HG03378 (cell line): ENCODE data around the gene BACH2.

Source experiments
- ATAC-seq: cut with Tn5 transposase; IDR thresholded peaks from one replicate; pipeline ENCODE4 v1.9.1; 2021; ENCODE audit warnings: mild to moderate bottlenecking, moderate library complexity; ENCODE audit not compliant: unreplicated experiment

BACH2 gene

DNA sequence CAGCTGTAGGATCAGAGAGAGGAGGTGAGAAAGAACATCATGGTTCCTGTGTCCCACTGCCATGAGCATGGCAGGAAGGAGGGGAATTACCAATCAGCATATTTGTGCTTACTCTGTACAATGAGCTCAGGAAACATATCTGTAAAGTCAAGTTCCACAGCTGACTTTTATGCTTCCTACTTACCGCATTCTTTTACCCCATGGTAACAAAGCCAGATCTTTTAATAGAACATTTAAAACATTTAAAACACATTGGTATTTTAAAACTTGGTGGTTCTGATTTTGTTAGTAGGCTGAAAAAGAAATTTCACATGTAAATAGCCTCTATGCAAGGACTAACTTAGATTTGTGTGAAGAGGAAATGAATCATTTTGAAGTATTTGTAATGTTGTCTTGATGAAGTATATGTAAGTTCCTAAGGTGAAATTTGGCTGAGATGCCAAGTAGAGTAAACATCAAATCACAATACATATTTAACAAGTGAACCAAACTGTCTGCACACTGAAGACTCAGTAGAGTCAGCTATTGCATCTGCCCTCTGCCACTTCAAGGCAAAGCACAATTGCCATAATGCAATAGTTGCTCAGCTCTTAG is 287.6 kb downstream of the BACH2 start:
- ATAC-seq = peak; percentile 35

DNA sequence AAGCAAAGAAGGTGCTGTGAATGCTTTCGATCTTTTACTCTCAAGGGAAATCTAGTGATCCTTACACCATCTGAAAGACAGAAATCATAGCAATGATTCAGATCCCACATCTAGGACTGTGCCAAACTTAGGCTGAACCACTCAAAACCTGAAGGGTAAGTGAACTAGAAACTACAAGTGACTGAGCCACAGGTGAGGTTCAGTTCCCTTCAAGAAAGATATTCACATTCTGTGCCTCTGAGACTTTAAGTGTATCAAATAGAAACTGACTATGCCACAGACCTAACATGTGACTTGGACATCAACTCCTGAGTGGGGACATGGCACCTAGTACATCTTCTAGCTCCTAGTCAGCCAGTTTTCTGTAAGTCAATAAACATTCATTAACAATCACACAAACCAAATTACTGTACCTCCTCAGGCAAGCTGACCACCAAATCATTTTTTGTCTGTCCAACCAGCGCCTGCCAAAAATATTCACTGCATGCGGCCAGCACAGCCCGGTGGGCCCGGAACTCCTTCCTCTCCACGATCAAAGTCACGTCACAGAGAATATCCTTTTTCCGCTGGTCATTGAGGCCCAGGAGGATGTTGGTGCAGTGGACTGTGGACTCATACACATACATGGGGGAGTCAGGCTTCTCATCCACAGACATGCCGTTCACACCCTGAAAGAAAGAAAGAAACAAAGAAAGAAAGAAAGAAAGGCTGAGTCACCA is 288.3 kb downstream of the BACH2 start:
- peak; percentile 73 for ATAC-seq

DNA sequence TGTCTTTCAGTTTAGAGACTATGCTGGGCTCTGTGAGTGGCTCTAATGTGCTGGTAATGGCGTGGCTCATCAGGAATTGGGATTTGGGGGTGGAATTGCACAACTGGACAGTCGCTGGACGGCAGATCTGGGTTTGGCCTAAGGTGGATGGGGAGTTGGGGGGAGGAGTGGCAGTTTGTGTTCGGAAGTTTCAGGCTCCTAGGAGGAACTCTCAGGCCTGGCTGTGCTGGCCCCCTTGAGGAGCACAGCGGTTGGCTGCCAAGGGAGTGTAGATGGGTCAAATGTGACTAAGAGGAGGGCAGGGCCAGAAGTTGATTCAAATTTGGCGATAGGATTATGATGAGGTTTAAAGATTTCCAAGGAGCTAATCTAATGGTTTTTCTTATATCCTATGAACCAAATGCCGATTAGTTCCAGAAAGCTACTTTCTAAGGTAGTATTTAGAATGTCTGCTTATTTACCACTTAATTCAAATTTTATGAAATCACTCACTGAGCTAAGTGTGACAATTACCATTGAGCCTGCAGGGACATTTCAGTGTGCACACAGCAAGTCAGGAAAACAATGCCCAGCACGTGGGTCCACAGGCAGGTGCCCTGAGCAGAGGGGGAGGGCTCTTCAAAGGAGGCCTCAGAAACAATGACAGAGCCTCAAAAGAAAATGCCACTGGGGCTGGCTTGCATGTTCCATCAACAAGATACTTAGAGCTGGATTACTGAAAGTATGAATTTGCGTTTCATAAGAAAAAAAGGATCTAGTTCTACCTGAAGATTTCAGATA is 291.4 kb downstream of the BACH2 start:
- no peak for ATAC-seq

DNA sequence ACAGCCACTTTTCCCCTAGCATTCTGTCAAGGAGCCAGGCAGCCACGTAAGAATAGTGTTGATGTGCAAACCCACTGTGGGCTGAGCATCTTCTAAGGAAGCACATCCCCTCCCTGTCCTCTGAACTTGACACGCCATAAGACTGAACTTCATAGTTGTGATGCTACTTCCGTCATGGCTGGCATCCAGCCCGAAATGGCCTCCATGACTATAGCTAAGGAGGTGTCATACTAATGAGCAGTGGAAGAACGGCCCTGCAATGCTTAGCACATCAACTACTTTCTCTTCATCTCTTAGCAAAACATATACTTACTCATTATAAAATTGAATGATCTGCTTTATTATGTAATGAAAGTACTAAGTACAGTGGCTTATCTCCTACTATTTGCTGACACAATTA is 292.1 kb downstream of the BACH2 start:
- ATAC-seq = no peak

DNA sequence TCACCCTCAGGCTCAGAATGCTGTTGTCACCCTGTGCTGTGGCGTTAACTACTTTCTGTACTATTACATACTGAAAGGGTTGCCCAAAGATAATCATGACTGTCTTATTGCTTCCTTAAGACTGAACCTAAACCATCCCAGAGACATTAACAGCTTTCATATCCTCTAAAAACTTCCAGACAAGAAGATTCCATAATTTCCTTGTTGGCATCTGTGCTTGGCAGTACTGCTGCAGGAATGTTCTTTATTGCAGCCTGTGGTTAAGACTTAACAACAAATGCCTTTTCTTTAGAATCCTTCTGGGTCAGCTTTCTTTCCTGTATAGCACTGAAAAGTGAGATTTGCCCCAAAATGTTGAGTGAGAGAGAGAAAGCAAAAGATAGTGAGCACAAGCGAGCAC is 292.7 kb downstream of the BACH2 start:
- no peak for ATAC-seq

DNA sequence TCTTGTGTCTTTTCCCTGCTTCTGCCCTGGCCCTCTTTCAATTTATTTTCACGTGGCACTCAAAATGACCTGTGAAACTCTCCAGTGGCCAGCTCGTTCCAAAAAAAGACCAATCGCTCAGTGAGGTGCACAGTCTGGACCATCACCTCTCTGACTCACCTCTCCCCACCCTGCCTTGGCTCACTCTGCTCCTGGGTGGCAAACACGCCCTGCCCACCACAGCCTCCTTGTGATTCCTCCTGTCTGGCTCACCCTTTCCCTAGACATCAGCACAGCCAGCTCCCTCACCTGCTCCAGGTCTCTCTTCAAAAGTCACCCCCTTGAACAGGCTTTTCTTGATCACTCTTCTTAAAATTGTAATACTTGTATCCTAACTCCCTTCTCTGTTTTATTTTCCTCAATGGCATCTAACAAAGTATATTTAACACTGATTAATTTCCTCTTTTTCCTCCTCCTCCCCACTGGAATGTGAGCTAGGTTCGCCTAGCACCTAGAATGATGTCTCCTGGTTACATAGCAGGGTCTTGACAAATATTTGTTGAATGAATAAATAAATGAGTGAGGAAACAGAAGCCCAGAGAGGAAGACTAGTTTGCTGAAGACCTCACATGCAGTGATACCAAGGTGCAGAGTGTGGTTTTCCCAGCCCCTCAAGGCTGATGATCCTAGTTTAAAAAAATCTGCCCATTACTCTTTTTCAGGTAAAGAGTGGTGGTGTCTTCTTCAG is 293.4 kb downstream of the BACH2 start:
- no peak for ATAC-seq

DNA sequence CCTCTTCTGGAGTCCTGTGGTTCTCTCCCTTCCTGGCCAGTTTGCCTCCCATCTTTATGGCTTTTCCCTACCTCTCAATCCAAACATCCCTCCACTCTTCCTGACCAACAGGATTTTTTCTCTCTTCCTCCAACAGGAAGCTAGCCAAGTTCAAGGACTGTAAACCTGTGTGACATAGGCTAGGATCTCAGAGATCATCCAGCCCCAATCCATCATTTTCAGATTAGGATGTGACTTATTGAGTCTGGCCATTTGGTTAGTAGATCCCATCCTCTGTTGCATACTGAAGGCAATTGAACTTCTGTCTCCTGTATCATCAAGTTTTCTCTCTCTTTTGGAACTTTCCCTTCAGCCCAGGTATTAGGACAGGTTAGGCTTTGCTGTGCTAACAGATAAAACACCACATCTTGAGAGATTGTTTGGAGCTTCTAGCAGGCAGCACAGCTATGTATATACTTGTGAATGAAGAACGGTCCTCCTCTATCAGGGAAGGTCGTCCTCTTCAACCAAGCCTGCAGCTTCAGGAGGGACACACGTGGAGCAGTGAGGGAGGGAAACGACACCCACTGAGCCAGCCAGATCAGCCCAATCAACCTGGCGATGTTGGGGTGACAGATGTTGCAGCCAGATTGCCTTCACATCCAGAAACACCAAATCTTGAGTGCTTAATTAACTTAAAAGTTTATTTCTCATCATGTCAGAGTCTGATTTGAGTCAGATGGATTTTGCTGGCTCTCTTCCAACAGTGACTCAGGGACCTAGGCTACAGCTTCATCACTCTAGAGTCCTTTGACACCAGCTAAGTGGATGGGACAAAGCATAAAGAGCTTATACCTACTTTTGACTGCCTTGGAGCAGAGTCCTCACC is 295.5 kb downstream of the BACH2 start:
- ATAC-seq = no peak

DNA sequence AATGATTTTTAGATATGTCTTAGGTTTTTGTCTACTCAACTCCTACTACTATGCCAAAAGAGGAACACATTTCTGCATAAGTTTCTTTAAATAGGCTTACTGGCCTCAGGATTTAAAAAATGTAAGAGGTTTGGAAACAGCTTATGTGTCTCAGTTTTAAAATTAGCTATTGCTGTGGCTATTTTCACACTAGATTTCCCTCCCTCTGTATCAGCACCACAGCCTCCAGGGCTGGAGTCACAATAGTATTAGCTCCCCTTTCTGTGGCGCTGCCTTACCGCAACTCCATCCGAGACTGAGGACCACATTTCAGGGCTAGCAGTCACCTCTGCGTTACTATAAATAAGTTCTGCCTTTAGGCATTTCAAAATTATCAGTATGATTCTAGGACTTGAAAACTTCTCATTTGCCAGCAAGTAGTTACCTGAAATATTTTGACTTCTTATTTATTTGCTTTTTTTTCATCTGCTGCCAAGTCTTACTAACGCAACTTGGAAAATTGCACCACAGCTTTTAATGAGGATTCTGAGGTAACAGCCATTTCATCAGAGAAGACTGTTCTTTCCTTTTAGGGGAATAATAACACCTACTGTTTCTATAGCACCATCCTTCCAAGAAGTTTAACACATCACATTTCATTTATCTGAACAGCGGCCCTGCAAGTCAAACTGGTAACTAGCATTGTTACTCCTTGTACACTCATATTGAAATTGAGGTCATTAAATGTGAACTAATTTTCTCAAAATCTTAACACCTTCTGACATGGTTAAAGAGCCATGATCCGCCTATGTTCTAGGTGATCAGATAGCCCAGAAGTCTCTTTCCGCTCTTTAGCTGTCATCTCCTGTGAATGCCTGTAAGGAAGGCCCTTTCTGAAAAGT is 296.5 kb downstream of the BACH2 start:
- no peak for ATAC-seq

DNA sequence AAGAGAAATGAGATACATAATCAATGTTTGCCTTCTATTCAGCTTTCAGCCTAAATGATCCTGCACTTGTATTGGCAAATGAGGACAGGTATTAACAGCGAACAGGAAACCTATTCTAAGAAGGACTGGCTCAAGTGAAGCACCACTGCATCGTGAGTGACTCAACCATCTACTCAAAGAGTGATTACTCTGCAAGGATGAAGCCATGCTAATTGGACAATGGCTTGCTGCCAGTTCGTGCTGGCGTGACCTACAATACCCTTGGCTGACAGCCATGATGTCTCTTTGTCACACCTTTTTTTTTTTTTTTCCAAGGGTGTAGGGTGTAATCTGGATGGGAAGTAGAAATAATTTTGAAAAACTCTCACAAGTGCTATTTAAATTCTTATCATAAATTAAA is 297.5 kb downstream of the BACH2 start:
- no peak for ATAC-seq

DNA sequence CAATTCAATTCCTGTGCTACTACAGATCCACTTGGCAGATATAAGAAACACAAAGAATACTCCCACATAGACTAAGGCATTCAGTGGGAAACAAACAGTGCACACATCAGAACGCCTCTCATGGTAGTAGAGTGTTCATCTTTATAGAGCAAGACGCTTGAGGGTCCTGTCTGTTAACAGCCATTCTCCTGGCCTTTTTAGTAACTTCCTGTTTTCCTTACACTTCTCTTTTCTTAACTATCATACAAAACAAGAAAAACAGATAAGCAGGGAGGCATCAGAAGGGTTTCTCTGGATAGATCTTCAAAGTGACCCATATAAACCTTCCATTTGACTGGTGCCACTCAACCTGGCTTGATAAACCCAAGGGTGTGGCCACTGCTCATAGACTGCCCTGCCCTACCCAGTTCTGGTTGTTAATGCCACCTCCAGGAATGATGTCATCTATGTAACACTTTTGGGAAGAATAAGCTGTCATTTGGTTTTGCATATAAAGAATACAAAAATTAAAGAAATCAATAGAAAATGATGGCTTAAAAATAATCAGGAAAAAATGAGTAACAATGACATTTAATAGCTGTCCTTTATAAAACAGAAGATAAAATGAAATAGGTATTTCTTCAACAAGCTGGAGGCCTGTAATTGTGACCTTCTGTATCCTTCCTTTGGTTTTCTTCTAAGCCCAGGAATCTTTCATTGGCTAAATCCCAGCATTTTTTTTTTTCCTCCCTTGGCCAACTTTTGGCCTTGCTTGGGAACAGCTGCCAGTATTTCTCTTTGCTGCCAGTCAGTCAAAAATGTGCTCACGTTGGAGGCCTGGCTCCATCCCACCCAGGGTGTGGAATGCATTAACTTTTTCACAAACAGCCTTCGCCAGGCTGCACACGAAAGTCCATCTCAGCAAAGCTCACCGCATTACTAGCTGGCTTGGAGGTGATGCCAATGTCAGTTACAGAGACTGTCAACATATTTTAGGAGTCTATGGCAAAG is 298.9 kb downstream of the BACH2 start:
- ATAC-seq = no peak

DNA sequence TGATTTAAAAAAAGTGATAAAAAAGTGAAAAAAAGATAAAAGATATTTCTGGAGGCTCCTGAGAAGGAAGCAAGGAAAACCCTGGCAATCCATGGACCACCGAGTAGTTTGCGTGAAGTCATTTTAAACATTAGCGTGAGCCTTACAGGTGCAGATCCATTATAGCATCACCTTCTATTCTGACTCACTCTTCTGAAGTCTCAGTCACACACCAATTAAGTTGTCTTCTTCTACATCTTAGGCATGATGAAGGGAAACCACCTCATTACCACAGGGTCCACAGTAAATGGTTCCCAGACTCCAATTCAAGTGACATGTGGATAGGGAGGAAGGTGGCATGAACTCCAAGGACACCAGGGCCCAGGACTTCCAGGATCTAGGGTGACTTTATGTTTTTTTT is 303.2 kb downstream of the BACH2 start:
- ATAC-seq = no peak

DNA sequence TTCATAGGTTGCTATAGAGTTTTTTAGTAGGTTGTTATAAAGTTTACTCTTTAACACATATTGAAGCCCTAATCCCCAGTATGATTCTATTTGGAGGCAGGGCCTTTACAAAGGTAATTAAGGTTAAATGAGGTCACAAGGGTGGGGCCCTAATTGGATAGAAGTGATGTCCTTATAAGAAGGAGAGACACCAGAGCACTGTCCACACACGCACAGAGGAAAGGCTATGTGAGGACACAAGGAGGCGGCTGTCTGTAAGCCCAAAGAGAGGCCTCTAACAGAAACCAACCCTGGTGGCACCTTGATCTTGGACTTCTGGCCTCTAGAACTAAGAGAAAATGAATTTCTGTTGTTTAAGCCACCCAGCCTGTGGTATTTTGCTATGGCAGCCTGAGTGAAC is 303.8 kb downstream of the BACH2 start:
- no peak for ATAC-seq

DNA sequence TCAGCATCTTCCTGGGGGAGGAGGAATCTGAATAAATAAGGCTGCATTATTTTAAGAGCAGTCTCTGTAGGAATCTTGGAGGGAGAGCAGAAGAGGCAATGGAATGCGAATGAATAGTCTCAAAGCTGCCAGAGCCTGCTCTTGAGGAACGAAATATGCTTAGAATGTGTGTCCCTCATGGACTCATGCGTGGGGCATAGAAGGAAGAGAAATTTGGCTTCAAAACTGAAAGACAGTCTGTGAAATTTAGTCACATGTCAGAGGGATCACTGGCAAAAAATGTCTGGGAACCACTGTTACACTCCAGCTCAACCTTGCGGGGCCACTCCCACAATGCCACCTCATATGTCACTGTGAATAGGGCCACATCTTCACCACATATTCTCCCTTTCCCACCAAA is 306.9 kb downstream of the BACH2 start:
- no peak for ATAC-seq

DNA sequence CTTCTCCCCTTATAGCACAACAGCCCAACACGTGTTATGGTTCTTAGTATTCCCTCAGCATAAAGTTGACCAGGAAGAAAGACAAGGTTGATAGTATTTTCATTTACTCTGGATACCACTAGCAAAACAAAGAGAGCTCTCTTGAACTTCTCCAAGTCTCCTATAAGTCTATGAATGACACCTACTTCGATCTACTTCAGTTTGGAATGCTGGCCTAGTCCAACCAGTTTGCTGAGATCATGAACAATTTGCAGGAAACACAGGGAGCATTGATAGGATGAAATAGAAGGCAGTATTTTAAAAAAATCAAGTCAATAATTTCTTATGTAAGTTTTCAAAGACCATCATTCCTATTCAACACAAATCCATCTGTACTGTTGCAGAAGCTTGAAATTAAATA is 308.8 kb downstream of the BACH2 start:
- ATAC-seq = no peak

DNA sequence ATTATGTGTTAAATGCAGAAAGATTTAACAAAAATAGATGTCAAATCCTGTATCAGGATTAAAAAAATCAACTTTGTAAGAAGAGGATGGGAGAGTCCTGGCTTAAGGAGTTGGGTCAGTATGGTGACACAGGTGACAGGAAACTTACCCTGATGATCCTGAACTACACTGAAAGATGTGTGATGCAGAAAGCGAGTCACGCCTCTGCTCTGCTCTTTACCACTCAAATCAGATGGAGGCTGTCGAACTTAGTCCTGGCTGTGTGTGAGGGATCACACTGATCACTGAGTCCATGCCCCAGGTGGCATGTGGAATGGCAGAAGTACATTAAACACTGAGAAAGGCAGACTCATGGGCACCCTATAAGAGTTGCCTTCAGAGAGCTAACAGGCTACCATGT is 309.5 kb downstream of the BACH2 start:
- no peak for ATAC-seq

DNA sequence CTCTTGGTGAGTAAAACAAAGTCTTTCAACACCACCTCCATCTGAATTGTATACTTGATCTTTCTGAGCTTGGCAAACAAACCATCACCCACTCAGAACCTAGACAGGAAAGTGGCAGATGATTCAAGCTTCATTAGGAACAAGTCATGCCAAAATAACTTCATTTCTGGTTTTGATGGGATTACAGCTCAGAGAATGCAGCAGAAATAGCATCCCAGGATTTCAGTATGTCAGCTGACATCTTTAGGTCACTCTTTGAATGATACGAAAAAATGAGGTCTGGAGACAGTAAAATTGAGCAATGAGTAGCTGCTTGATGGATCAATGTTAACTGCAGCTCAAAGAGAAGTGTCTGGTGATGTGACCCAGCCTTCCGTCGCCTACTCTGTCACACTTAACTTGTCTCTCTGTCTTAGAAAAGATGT is 310.0 kb downstream of the BACH2 start:
- ATAC-seq = no peak

DNA sequence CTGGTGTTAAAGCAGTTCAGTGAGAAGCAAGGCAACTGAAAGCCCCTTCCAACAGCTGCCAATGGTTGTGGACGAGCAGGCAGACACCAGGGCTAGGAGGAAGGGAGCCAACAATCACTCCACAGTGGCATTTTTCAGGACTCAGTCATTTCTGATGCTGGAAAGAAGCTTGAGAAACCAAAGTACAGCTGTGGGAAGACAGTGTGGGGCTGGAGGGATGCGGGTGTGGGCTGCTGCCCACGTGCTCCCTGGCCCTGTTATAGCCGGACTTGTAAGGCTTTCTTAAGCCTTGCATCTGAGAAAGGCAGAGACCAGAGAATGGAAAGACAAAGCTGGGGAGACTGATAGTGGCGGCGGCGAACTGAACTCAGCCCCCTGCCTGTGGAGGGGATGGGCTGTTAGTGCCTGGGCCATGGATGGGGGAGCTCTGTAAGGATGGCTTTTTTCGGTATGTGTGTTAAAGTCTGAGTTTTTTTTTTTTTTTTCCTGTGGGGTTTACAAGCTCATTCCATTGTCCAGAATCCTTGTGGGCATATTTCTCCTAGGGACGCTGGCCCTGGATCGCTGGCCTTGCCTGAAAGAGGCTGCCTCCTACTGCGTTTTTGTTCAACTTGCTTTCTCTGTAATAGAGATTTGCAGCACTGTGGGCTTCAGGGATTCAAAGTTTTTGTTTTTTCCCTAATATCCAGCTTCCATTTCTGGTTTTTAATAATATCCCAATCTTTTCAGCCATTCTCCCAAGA is 310.7 kb downstream of the BACH2 start:
- ATAC-seq = no peak
